Hematopoietic multipotent progenitor cell treated with erythropoietin and hydrocortisone succinate and interleukin-3 and kit ligand, for 8 days (in vitro differentiated cells): ENCODE measurements around the gene MYPN.
"Not testable (repeated sequence)": the region's sequence is repeated elsewhere in the genome, so short reads cannot be mapped to it uniquely, and the experiment has no call there.

Source experiments
- DNase-seq: peaks from one replicate; pipeline ENCODE4 v3.0.0-alpha.2; 2015

Gene MYPN

DNA sequence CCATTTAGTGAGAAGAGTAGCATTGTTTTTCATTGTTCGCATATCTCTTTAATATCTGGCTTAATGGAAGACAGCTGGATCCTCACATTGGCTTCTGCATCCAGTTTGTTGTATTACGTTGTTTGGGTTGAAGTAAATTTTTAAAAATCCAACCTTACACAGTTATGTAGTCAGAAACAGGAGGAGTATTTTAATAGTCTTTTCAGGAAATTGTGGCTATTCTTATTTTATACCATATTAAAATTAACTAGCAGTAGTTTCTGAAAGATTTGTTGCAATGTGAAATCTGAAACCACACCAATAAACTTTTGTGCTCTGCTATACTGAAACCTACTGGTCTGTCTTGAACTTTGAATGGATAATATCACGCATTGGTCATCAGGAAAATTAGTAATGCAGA, 27.9 kb downstream of the MYPN start:
- no peak for DNase-seq

DNA sequence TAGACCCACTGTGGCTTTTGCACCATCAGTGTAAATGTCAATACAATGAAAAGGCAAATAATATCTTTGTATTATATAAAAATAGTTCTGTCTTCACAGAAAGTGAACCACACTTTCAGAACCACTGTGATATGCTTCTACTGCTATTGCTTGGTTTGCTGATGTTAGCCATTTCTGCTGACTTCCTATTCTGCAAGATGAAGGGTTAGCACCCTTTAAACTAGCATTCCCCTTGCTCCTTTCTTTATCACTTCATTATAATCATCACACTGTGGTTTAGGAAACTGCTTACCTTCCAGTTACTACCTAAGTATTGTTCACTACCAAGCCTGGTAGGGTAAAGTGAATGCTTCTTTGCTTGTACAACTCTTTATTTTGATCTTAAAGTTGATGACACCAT, 29.2 kb downstream of the MYPN start:
- no peak for DNase-seq

- no peak for DNase-seq
Measured at GRCh38 chr10:68139448-68140272, 30.4 kb downstream of the MYPN start.

- no peak for DNase-seq
Measured at GRCh38 chr10:68142761-68143160, 33.5 kb downstream of the MYPN start.

DNA sequence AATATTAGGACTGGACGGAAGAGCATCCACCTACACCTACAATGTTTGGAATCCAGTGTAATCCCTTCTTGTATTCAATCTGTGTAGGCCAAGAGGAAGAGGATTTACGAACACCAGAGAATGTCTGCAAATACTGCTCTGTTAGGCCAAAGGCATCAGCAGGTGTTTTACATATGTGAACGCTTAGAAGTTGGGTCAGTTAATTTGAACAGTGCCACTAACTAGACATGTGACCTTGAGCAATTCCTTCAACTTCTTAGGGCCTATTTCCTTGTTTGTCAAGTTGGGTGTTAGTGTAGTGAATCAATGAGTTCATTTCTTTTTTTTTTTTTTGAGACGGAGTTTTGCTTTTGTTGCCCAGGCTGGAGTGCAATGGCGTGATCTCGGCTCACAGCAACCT, 35.4 kb downstream of the MYPN start:
- no peak for DNase-seq

DNA sequence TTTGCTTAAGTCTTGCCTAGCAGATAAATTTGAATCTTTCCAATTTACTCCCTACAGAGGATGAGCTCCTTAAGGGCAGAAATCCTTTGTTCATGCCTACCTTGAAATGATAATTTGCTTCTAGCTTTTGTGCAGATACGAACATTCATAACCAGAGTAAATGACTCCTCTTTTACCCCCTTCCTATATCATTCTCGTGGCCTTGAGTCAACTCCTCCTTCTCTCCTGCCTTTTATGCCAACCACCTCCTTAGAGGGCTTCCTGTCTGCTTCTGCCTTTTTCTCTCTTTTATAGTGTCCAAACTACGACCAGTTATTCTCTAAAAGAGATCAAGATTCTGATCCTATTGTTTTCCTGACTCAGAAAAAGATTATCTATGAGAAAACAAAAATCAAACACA, 36.4 kb downstream of the MYPN start:
- no peak for DNase-seq

DNA sequence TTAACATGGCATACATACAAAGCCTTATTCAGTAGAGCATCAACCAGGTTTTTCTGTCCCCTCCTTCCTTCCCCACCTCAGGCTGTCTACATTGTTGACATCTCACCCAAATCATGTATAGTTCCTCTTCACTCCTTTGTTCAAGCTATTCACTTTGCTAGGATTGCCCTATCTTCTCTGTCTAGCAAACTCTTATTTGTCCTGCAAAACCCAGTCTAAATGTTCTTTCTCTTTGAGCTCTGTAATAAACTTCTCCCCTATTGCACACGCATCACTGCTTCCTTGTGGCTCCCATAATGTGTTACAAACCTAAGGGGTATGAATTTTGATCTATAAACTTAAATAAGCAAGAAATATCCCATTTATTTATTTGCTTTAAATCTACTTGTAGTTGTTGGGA, 36.8 kb downstream of the MYPN start:
- no peak for DNase-seq

DNA sequence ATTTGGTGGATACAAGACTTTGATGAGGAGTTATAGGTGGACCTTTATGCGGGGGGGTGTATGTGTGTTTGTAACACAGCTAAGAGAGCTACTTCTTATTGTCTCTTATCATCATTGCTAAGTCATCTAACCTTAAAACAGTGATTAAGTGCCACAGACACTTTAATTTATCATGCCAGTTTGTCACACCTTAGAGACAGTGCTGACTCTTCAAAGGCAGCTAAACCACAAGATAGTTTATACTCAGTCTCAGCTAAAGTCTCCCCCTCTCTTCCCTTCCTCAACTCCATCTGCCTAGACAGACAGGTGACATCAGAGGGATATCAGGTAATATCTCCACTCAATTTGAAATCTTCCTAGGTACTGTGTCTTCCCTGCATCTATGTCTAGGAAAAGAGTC, 42.2 kb downstream of the MYPN start:
- DNase-seq = no peak

GRCh38 chr10:68153473-68154210, 44.4 kb downstream of the MYPN start:
- peak; percentile 16 for DNase-seq

GRCh38 chr10:68154211-68154497, 44.9 kb downstream of the MYPN start:
- DNase-seq = no peak

GRCh38 chr10:68155615-68156210, 46.4 kb downstream of the MYPN start:
- DNase-seq = no peak

DNA sequence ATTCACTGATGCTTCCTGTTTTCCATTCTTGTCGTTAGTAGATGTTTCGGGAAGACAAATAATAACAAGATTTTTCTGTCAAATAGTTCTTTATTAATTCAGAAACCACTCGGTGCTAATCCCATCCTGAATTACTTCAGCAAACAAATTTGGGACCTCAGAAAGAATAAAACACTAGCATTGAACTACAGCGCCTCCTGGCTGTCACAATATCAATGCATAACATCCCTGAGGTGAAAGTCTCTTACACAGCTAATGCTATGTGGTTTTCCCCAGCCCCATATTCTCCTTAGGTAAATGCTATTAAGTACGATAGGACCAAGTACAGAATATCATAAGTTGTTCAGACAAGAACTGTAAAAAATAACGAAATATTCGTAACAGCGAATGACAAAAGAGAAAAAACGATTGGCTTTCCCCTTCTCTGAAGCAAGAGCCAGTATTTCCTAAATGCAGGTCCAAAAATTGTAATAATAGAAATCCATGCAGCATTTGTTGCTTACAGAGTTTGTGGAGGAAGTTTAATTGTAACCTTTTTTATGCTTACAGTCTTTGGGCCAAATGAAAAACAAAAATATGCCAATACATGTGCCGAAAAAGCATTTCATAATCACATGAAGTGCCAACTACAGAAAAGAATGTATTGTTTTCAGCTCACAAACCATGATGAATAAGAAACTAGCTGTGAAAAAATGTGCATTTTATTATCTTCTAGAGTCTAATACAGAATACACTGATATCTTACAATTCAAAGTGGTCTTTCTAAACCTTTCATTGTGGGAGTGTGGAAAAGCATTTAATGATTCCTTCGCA, 47.3 kb downstream of the MYPN start:
- peak; percentile 62 for DNase-seq

- DNase-seq = not testable (repeated sequence)
Measured at GRCh38 chr10:68157522-68157921, 48.2 kb downstream of the MYPN start.

DNA sequence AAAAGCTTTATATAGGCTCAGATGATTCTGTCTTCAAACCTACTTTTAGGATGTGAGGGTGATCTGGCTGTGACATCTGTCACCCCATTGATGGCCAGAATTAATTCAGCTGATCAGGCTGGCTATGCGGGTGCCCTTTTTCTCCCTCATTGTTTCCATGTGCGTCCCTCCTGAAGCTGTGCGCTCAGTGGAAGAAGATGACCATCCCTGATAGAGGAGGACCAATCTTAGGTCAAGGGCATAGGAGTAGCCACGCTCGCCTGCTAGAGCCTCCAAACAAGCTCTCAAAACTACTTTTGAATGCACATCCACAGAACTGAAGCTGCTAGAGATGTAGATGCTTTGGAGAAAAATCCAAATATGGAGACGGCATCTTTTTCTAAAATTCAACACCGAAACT, 48.7 kb downstream of the MYPN start:
- no peak for DNase-seq

- no peak for DNase-seq
Measured at GRCh38 chr10:68163735-68164134, 54.4 kb downstream of the MYPN start.

DNA sequence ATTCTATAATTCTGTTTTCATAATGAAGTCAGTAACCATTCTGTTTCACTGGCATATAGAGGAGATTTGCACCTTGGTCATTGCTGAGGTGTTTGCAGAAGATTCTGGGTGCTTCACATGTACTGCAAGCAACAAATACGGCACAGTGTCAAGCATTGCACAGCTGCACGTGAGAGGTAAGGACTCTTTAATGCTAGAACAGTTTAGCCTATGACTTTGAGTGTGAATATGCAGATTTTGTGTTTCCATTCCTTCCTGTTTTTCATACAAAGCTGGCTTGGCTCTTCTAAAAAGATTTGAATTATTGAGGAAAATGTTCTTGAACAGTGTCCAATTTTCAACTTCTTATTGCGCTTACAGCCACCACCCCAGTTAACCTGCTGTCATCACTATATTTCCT, 56.4 kb downstream of the MYPN start:
- no peak for DNase-seq

- DNase-seq = no peak
Measured at GRCh38 chr10:68166871-68167585, 57.7 kb downstream of the MYPN start.

DNA sequence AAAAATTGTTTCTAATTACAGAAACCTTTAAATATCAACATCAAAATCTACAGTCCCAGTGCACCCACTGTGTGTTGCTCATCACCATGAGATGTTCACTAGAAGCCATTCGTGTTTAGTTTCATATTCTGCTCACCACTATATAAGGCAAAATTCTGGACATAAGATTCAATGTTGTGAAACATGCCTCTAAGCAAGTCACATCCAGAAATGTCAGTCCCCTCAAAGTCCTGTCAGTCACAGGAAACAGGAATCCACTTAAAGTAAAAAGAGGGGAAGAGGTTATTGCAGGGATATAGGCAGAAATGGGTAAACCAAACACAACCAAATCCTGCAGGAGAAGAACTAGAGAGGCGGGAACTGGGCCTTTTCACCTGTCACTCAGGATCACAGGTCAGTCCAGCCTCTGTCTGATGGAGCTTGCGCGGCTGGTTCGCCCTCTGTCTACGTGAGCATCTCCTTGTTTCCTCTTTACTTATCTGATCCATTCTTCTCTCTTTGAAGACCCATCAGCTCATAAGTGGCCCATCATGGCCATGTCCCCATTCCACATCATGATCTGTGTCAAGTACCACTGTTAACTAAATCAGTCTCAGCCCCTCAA, 58.4 kb downstream of the MYPN start:
- no peak for DNase-seq

DNA sequence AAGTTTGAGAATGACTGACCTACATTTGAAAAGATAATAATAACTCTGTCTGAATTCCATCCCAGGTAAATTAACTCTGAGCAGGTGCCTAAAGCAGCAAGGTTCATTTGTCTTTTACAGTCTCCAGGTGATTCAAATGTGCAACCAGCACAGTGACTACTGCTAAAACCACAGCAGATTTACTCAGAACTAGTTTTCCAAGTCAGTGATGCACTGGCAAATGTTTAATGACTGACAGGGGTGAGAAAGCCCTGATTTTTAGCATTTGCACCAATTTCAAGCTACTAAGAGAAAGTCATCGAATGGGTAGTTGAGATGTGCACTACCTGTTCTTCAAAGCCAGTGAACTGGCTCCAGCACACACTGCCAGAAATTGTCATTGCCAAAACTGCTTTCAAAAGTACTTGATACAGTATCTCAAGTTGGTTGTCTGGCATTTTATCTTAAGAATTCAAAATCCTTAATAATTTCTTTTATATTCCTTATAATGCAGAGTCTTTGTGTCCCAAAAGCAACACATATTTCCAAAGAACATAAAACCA, 62.3 kb downstream of the MYPN start:
- no peak for DNase-seq

DNA sequence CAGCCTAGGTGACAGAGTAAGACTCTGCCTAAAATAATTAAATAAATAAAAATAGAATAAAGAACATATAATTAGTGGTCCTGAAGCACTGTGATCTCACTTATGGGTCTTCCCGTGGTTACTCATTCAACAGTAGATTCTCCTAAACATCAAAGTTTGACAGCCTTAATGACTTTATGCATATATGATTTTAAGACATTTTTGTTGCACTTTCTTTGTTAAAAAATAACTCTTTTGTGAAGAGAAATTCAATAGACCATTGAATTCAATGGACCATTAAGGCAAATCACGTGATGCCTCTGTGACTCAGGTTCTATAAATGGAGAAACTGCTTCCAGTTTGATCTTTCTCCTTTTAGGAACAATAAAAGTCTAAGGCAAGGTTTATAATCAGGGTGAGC, 63.0 kb downstream of the MYPN start:
- DNase-seq = no peak

DNA sequence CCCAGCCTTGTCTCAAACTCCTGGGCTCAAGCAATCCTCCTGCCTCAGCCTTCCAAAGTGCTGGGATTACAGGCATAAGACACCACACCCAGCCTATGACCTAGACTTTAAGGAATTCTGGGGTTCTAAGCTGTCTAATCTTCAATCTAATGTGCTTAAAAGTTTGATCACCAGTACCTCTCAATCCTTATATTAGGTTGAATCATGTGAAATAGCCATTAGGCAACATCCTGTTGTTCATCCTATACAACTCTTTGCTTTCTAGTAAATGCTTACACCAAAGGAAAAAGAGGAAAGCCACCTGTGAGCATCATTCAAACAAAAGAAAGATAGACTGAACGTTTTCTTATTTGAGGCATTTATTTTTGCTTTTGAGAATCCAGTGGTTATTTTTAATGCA, 66.7 kb downstream of the MYPN start:
- DNase-seq = no peak

DNA sequence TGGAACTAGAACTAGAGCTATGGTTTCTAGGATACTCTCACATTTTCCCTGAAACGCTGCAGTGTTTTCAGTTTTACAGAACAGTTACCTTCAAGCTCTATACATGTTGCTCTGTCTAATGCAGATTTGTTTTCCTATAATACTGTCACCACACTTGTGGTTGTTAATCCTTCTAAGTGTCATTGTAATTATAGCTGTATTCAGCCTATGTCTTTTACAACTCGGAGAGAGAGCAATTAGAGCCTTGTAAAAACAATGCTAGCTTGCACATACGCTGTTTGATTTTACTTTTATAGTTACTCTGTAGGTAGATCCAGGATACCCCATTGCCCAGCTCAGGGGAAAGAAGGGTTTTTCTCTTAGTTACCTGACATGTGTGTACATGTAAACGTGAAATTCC, 67.5 kb downstream of the MYPN start:
- no peak for DNase-seq
